ENCODE measurements around the gene LXN.

DNA sequence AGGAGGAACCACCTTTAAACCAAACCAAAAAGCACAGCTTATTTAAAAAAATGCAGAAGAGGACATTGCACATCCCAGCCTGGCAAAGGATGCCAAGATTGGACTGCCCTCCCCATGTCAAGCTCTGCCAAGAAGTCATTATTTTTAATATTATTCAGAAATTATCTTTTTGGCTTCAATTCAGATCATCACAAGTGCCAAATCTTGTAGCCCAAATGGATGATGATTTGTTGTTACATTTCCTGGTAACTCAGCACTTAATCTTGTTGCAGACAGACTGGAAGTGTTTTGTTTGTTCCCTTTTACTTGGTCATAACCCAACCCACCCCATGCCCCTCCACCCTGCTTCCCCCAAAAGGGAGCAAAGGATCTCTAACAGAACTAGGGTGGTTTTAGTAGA lies 28.1 kb upstream of the LXN start:
- TF ChIP-seq GATA2 (IDR thresholded peaks at IDR 0.05; ENCODE audit: low read depth, low read length) (no peak), GATA3 (IDR thresholded peaks at IDR 0.05; ENCODE audit: low read depth, low read length) (no peak)
